Ectodermal cell (in vitro differentiated cells): ENCODE data around the gene PLAGL2.

Experiments used
- H3K27ac ChIP-seq: 2 replicates; pipeline ENCODE4 v1.7.0; 2013; ENCODE audit warnings: mild to moderate bottlenecking, low read depth, low read length; ENCODE audit not compliant: insufficient read depth, poor library complexity, severe bottlenecking
- H3K27me3 ChIP-seq: 2 replicates; pipeline ENCODE4 v1.7.0; 2013; ENCODE audit warnings: mild to moderate bottlenecking, low read length; ENCODE audit not compliant: insufficient read depth, control insufficient read depth, poor library complexity, severe bottlenecking
- H3K36me3 ChIP-seq: one replicate; pipeline ENCODE4 v1.7.0; 2013; ENCODE audit warnings: low read length; ENCODE audit not compliant: control insufficient read depth, insufficient read depth
- H3K4me1 ChIP-seq: one replicate; pipeline ENCODE4 v1.7.0; 2013; ENCODE audit warnings: low read length; ENCODE audit not compliant: control insufficient read depth, insufficient read depth
- H3K4me3 ChIP-seq: 2 replicates; pipeline ENCODE4 v1.7.0; 2013; ENCODE audit warnings: low read depth, low read length, control low read depth; ENCODE audit not compliant: insufficient read depth
- H3K9me3 ChIP-seq: 2 replicates; pipeline ENCODE4 v1.7.0; 2013; ENCODE audit warnings: mild to moderate bottlenecking, low read length, moderate library complexity; ENCODE audit not compliant: control insufficient read depth
- whole genome bisulfite sequencing, 2 experiments: methylation state at CpG; one replicate each; pipeline ENCODE4 v1.1.7; 2013; ENCODE audit warnings: missing lambda C conversion rate in 2 of 2; 5-methylcytosine and 5-hydroxymethylcytosine counted together

PLAGL2 gene

DNA sequence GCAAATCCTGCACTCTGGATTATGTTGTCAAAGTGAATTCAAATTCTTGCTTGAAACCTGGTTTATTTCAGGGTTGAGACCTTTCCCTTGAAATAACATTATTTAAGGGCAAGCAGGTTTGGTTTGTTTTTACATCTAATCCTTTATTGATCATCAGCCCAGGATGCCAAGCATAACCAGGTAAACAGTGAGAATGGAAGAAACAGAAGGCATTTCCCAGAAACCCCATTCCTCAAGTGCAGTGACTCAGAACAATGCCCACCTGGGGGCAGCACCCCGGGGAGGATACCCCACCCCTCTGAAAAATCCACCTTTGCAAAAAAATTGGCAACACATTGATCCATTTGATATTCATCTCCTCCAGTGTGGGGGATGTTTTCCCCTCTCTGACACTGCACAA lies 32.7 kb upstream of the PLAGL2 start:
- no peak overlapping the region for H3K4me3 ChIP-seq
- 7 to 8% methylated on average over 1 of the region's 1 CpG for WGBS, 2 experiments
- H3K27me3 ChIP-seq = no peaks in the 10 kb centered on the region
- H3K36me3 ChIP-seq = peaks cover 1% of the 10 kb centered on the region
- H3K9me3 ChIP-seq = no peaks in the 10 kb centered on the region
- peaks cover 6% of the 10 kb centered on the region for H3K4me1 ChIP-seq
- no peak overlapping the region for H3K27ac ChIP-seq

- 91 to 94% methylated on average over 8 of the region's 9 CpGs for WGBS, 2 experiments
- no peaks in the 10 kb centered on the region for H3K9me3 ChIP-seq
- H3K4me3 ChIP-seq = no peak overlapping the region
- H3K4me1 ChIP-seq = peaks cover 6% of the 10 kb centered on the region
- H3K27me3 ChIP-seq = no peaks in the 10 kb centered on the region
- peaks cover 12% of the 10 kb centered on the region for H3K36me3 ChIP-seq
- H3K27ac ChIP-seq = no peak overlapping the region
Observed at GRCh38 chr20:32238483-32239425, 31.2 kb upstream of the PLAGL2 start.

DNA sequence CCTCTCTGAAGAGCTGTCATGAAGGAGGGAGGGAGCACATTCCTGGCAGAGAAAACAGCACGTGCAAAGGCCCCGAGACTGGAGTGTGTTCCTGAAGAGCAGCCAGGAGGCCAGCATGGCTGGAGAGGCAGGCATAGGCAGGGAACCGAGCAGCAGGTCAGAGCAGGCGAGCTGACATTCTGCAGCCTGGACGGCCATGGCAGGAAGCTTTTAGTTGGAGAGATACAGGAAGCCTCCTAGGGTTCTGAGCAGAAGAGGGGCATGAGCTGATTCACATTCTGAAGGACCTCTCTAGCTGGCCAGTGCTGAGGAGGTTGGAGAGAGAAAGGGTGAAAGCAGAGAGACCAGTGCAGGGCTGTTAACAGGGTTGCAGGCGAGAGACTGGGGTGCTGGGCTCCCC lies 29.9 kb upstream of the PLAGL2 start:
- Histone ChIP-seq H3K9me3 (no peaks in the 10 kb centered on the region), H3K4me3 (no peak overlapping the region), H3K36me3 (peaks cover 16% of the 10 kb centered on the region), H3K27ac (no peak overlapping the region), H3K27me3 (no peaks in the 10 kb centered on the region), H3K4me1 (peaks cover 6% of the 10 kb centered on the region)
- WGBS, 2 experiments = 91 to 93% methylated on average over 6 of the region's 6 CpGs

DNA sequence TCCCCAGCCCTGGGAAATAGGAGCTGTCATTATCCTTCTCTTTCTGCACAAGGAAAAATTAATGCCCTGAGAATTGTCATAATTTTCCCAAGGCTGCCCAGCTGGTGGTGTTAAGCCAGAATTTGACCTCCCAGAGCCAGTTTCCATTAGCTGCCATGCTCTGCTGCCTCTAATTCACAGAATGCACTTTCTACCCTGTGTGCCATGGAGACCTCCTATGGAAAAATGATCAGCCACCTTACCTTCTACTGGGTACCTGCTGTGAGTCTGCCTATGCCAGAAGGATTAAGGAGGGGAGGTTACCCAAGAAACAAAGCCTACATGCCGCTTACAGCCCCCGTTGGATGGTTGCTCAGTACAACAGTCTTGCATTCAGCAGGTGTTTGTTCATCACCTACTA lies 29.3 kb upstream of the PLAGL2 start:
- H3K36me3 ChIP-seq = peaks cover 18% of the 10 kb centered on the region
- no peak overlapping the region for H3K4me3 ChIP-seq
- no peaks in the 10 kb centered on the region for H3K9me3 ChIP-seq
- WGBS, 2 experiments = 94 to 97% methylated on average over 2 of the region's 2 CpGs
- H3K27me3 ChIP-seq = no peaks in the 10 kb centered on the region
- no peak overlapping the region for H3K27ac ChIP-seq
- H3K4me1 ChIP-seq = peaks cover 6% of the 10 kb centered on the region

- 92 to 93% methylated on average over 3 of the region's 3 CpGs for WGBS, 2 experiments
- Histone ChIP-seq H3K4me3 (no peak overlapping the region), H3K36me3 (peaks cover 25% of the 10 kb centered on the region), H3K9me3 (no peaks in the 10 kb centered on the region), H3K4me1 (peaks cover 6% of the 10 kb centered on the region), H3K27ac (no peak overlapping the region), H3K27me3 (no peaks in the 10 kb centered on the region)
Observed at GRCh38 chr20:32236048-32236533, 28.5 kb upstream of the PLAGL2 start.

DNA sequence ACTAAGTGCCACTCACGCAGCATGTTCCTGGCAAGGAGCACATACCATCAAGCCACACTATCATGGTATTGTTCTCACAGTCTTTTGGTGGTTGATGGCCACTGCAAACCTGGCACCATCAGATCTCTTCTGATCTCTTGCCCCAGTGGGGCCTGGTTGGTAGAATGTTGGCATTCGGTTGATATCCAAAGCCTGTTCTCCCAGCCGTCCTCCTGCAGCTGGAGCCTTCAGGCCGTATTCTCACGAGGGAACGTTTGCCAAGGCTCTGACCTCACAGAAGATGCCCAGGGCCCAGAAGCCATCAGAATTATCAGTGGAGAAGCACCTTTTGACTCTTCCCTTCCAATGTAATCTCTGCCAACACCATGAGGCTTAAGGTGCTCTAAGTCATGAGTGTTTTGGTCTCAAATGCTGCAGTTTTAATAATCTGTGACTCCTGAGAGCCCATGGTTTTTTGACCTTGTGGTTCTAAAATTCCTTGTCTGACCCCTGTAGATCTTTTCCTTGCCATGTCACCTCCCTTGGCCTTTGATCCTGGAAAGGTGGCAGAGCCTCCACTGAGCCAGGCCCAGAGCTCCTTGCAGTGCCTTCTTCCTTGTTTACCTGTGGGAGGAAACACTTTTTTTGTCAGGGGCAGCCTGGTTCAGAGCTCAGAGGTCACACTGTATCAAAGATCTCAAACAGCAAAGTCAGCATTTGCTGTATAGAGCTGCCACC lies 27.9 kb upstream of the PLAGL2 start:
- Histone ChIP-seq H3K4me1 (peaks cover 5% of the 10 kb centered on the region), H3K27ac (no peak overlapping the region), H3K36me3 (peaks cover 31% of the 10 kb centered on the region), H3K9me3 (no peaks in the 10 kb centered on the region), H3K4me3 (no peak overlapping the region), H3K27me3 (no peaks in the 10 kb centered on the region)
- 97 to 98% methylated on average over 6 of the region's 6 CpGs for WGBS, 2 experiments

DNA sequence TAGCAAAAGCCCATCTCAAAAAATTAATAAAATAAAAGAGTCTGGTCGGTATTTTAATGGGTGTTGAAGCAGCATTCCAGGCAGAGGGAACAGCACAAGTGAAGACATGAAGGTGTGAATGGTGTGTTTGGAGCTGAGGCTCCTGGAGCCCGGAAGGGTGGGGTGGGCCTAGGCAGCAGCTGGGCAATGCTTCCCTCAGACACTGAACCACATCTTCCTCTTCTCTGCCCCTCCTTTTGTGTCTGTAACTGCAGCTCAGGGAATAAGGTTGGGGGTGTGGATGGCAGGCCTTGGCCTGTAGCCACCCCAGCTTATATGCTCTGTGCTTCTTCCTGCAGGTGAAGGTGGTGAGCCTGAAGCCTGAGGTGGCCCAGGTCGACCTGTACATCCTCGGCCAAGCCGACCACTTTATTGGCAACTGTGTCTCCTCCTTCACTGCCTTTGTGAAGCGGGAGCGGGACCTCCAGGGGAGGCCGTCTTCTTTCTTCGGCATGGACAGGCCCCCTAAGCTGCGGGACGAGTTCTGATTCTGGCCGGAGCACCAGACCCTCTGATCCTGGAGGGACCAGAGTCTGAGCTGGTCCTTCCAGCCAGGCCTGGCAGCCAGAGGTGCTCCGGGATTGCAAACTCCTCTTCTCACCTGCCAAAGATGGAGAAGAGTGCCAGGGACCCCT lies 26.7 kb upstream of the PLAGL2 start:
- Histone ChIP-seq H3K27ac (no peak overlapping the region), H3K36me3 (peaks cover 35% of the 10 kb centered on the region), H3K27me3 (no peaks in the 10 kb centered on the region), H3K4me3 (no peak overlapping the region), H3K9me3 (no peaks in the 10 kb centered on the region), H3K4me1 (no peaks in the 10 kb centered on the region)
- 94 to 95% methylated on average over 13 of the region's 13 CpGs for WGBS, 2 experiments

DNA sequence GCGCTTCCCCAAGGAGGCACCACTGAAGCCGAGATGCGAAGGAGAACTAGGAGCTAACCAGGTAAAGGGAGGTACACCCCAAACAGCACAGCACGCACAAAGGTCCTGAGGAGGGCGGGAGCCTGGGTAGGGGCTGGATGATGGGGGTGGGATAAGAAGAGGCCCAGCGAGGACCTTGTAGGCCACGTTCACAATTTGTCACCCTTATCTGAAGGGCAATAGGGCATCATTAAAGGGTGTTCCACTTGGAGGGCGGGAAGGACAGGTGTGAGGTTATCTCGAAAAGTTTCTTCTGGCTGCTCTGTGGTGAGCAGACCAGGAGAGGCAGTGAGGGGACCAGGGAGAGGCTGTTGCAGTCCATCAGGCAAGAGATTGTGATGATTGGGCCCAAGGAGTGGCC lies 25.7 kb upstream of the PLAGL2 start:
- 96 to 98% methylated on average over 9 of the region's 9 CpGs for WGBS, 2 experiments
- H3K27me3 ChIP-seq = no peaks in the 10 kb centered on the region
- H3K9me3 ChIP-seq = no peaks in the 10 kb centered on the region
- H3K4me3 ChIP-seq = no peak overlapping the region
- H3K27ac ChIP-seq = no peak overlapping the region
- H3K4me1 ChIP-seq = no peaks in the 10 kb centered on the region
- peaks cover 37% of the 10 kb centered on the region for H3K36me3 ChIP-seq

GRCh38 chr20:32232326-32232886 lies 24.9 kb upstream of the PLAGL2 start:
- Histone ChIP-seq H3K27me3 (no peaks in the 10 kb centered on the region), H3K36me3 (peaks cover 37% of the 10 kb centered on the region), H3K4me3 (no peak overlapping the region), H3K9me3 (no peaks in the 10 kb centered on the region), H3K4me1 (no peaks in the 10 kb centered on the region), H3K27ac (no peak overlapping the region)
